CD4-positive, alpha-beta T cell treated with Interleukin-17A for 1 hour (primary cell): ENCODE results near the gene TRIM25.

Experiments used
- DNase-seq: peaks from one replicate; pipeline ENCODE4 v3.0.0-alpha.2; 2020

TRIM25 gene

GRCh38 chr17:56892333-56892732, 21.5 kb downstream of the TRIM25 start:
- no peak for DNase-seq

DNA sequence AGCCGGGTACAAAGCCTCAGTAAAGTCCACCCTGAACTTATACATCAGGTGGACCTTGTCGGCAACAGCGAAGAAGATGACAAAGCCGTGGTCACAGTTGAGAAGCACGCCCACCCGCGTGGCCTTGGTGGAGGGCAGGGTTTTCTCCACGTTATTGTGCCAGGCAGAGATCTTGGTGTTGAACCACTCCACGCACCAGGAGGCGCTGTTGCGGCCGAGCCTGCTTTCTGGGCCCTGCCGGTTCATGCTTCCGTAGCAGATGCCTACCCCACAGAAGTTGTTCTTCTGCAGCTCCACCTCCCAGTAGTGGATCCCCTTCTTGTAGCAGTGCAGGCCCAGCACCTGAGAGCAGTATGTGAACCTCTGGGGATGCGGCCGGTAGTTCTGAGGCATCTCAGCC, 22.1 kb downstream of the TRIM25 start:
- peak; percentile 55 for DNase-seq

- no peak for DNase-seq
Measured at GRCh38 chr17:56890906-56891674, 22.8 kb downstream of the TRIM25 start.

DNA sequence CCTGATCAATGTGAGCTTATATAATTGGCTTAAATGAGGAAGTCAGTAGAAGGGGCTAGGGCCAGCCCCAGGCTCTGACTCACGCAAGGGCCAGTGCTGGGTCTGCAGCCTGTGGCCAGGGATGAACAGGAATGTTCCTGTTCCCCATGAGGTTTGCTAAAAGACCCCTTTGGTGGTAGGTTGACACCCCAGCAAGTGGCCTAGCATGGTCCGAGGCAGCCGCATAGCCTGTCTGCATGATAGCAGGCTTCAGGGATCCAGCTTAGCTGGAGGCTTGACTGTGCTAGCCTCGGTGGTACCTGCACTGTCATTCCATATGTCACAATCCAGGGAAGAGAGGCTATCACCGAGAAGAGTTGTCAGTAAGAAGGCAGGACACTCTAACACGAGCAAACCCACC, 23.5 kb downstream of the TRIM25 start:
- no peak for DNase-seq

- no peak for DNase-seq
Measured at GRCh38 chr17:56887552-56888467, 26.0 kb downstream of the TRIM25 start.

- no peak for DNase-seq
Measured at GRCh38 chr17:56887105-56887504, 26.7 kb downstream of the TRIM25 start.

- no peak for DNase-seq
Measured at GRCh38 chr17:56886288-56886731, 27.5 kb downstream of the TRIM25 start.

- no peak for DNase-seq
Measured at GRCh38 chr17:56885312-56885657, 28.6 kb downstream of the TRIM25 start.

- no peak for DNase-seq
Measured at GRCh38 chr17:56884483-56885311, 29.2 kb downstream of the TRIM25 start.

- DNase-seq, result no peak
Measured at GRCh38 chr17:56883616-56884015, 30.2 kb downstream of the TRIM25 start.

GRCh38 chr17:56881685-56882295, 32.1 kb downstream of the TRIM25 start:
- no peak for DNase-seq

GRCh38 chr17:56880571-56880970, 33.3 kb downstream of the TRIM25 start:
- DNase-seq, result no peak

DNA sequence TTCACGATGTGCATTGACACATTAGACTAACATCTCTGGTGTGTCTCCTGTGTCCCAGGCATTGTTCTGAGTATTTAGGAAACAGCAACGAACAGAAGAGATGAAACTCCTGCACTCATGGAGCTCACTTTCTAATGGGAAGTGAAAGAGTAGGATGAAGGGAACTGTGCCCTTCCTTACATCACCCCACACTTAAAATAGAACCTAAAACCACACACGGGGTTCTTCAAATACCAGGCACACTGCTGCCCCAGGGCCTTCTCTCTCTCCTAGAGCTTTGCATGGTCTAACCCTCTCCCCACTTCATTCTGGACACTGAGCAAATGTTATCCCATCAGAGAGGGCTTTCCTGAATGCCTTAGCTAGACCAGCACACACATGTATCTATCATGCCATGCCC, 33.7 kb downstream of the TRIM25 start:
- no peak for DNase-seq

DNA sequence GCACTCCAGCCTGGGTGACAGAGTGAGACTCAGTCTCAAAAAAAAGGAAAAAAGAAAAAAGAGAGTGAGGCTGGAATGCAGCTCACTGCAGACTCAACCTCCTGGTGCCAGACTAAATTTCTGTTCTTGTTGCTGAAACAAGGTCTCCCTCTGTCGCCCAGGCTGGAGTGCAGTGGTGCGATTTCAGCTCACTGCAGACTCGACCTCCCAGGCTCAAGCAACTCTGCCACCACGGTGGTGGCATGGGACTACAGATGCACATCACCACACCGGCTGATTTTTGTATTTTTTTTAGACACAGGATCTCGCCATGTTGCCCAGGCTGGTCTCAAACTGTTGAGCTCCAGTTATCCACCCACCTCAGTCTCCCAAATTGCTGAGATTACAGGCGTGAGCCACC, 34.6 kb downstream of the TRIM25 start:
- no peak for DNase-seq

- DNase-seq, result no peak
Measured at GRCh38 chr17:56876766-56877179, 37.1 kb downstream of the TRIM25 start.

DNA sequence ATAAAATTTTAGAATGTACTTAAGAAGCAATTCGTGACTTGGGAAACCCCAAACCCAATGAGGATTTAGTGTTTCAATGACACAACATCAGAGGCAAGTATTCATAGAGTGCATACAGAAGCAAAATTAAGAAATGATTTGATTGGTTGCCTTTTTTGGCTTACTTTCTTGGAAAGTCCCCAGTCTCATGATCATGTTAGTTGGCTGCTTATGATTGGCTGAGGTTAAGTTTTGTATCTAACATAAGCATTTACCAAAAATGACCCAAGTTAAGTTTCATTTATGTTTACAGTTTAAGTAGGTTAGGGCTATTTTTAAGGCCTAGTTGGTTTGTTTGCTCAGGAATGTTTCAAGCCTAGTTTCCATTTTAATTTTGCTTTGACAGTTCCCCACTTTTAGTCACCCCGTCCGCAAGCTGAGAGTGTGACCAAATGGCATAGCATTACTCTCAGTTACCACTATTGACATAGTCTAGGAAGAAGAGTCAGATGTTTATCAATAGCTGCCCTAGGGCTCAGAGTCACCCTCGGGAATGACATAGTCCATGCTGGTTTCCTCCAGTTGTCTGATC, 43.7 kb downstream of the TRIM25 start:
- DNase-seq, result no peak

GRCh38 chr17:56868716-56869115, 45.1 kb downstream of the TRIM25 start:
- no peak for DNase-seq

DNA sequence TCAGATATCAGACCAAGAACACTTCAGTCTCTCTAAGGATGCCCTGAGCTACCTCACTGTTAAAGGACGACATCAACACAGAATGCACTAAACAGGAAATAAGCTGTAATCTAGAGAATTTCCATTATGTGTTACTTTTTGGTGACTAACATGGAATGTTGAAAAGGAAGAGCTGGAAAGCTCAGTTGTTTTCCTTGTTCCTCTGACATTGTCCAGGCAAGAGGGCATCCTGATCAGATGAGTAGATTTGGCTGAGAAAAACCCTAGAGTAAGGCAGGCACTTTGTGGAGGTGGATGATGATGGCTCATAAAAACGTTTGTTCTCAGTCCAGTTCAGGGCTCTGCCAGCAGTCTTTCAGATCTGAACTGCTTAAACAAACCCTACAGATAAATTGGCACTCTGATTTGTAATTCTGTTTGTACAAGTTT, 45.9 kb downstream of the TRIM25 start:
- no peak for DNase-seq

DNA sequence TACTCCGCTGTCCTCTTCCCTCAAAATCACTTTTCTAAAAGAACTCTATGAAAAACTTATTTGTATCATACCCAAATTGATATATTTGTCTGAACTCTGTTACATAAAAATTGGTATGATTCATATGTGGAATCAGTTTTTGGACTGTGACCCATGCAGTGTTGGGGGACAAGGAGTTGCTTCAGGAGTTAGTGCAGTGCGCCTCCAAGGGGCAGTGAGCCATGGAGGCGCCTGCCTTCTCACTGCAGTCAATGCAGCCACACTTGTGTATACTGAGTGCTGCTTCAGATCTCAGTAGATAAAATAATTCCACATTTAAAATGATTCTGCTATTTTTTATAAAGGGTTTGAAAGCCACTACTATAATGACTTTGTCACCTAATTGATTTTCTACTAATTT, 47.4 kb downstream of the TRIM25 start:
- DNase-seq, result peak; percentile 8

DNA sequence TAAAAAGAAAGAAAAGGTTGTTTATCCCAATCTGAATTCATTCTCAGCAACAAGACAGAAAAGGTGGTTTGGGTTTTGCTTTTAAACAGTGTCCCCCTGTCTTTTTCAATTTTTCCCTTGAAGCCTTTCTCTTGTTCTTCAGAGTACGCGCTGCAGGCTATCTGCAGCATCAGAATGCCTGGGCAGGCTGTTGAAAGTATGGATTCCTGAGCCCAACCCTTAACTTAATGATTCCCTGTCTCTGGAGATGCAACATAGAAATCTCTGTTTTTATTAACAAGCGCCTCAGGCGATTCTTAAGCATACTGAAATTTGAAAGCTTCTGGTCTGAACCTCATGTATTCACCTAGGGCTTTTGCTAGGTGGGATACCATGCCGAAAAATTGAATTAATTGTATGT, 47.8 kb downstream of the TRIM25 start:
- DNase-seq, result no peak

DNA sequence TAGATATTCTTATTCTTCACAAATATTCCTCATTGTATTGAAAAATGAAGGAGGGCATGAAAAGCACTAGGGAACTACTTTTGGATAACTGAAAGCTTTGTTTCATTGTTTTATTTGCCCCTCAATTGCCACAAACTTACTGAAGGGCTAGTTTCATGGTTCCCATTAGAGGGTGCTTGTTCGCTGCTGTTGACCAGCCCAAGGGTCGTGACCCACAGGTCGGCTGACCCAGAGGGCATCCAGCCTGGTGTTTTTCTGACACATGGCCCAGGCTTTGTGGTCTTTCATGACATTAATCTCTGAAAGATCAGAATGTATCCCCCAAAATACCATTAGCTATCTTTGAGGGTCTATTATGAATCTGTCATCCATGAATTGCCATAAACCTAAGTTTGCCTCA, 49.9 kb downstream of the TRIM25 start:
- DNase-seq, result no peak

GRCh38 chr17:56861899-56862298, 52.0 kb downstream of the TRIM25 start:
- no peak for DNase-seq
